Mesendoderm (in vitro differentiated cells): Measurements from ENCODE around the gene GATAD1.

Experiments used
- DNase-seq: peaks from one replicate; pipeline ENCODE4 v3.0.0; 2013
- H2AK5ac ChIP-seq: 2 replicates; pipeline ENCODE4 v1.6.1; 2013; ENCODE audit warnings: low read length, inconsistent platforms
- H2BK120ac ChIP-seq: 2 replicates; pipeline ENCODE4 v1.6.1; 2013; ENCODE audit warnings: low read depth, mild to moderate bottlenecking, low read length, moderate library complexity, mixed read lengths
- H2BK15ac ChIP-seq: replicated peaks from 2 replicates; pipeline ENCODE4 v1.6.1; 2013; ENCODE audit warnings: low read depth, mild to moderate bottlenecking, moderate library complexity
- H2BK5ac ChIP-seq: 2 replicates; pipeline ENCODE4 v1.6.1; 2013; ENCODE audit warnings: low read length, inconsistent platforms
- H3K18ac ChIP-seq: 2 replicates; pipeline ENCODE4 v1.6.1; 2013; ENCODE audit warnings: mild to moderate bottlenecking, low read length, mixed read lengths
- H3K23ac ChIP-seq: one replicate; pipeline ENCODE4 v1.6.1; 2013; ENCODE audit warnings: low read length
- H3K27ac ChIP-seq: 2 replicates; pipeline ENCODE4 v1.5.1; 2013; ENCODE audit warnings: low read depth, mild to moderate bottlenecking, inconsistent platforms, low read length, moderate library complexity
- H3K27me3 ChIP-seq: 2 replicates; pipeline ENCODE4 v1.6.1; 2013; ENCODE audit warnings: low read length, control low read depth, mild to moderate bottlenecking, inconsistent platforms; ENCODE audit not compliant: insufficient read depth, poor library complexity
- H3K36me3 ChIP-seq: 2 replicates; pipeline ENCODE4 v1.6.1; 2013; ENCODE audit warnings: low read length, inconsistent platforms; ENCODE audit not compliant: control insufficient read depth, insufficient read depth
- H3K4ac ChIP-seq: one replicate; pipeline ENCODE4 v1.6.1; 2013; ENCODE audit warnings: low read depth, mild to moderate bottlenecking, low read length, moderate library complexity
- H3K4me1 ChIP-seq: 2 replicates; pipeline ENCODE4 v1.6.1; 2013; ENCODE audit warnings: low read depth, low read length, inconsistent platforms; ENCODE audit not compliant: control insufficient read depth
- H3K4me2 ChIP-seq: 2 replicates; pipeline ENCODE4 v1.6.1; 2013; ENCODE audit warnings: low read length
- H3K4me3 ChIP-seq: 2 replicates; pipeline ENCODE4 v1.5.1; 2013; ENCODE audit warnings: mild to moderate bottlenecking, low read length
- H3K56ac ChIP-seq: one replicate; pipeline ENCODE4 v1.6.1; 2013; ENCODE audit warnings: low read length
- H3K79me1 ChIP-seq: 2 replicates; pipeline ENCODE4 v1.6.1; 2013; ENCODE audit warnings: low read length, inconsistent platforms
- H3K79me2 ChIP-seq: 2 replicates; pipeline ENCODE4 v1.6.1; 2013; ENCODE audit warnings: mild to moderate bottlenecking, low read length; ENCODE audit not compliant: control insufficient read depth, insufficient read depth
- H3K9ac ChIP-seq: 2 replicates; pipeline ENCODE4 v1.6.1; 2013; ENCODE audit warnings: low read length, inconsistent platforms
- H4K5ac ChIP-seq: one replicate; pipeline ENCODE4 v1.6.1; 2013; ENCODE audit warnings: low read length
- H4K8ac ChIP-seq: one replicate; pipeline ENCODE4 v1.6.1; 2013; ENCODE audit warnings: low read depth, mild to moderate bottlenecking, control low read depth, low read length, moderate library complexity
- WGBS: extraction: QIAGEN DNeasy Blood & Tissue Kit; methylation state at CpG from one replicate; pipeline ENCODE4 v1.1.7; 2013; ENCODE audit warnings: low lambda C conversion rate, missing lambda C conversion rate; ENCODE audit not compliant: insufficient coverage; ENCODE audit errors: extremely low coverage; 5-methylcytosine and 5-hydroxymethylcytosine counted together

GATAD1 gene

DNA sequence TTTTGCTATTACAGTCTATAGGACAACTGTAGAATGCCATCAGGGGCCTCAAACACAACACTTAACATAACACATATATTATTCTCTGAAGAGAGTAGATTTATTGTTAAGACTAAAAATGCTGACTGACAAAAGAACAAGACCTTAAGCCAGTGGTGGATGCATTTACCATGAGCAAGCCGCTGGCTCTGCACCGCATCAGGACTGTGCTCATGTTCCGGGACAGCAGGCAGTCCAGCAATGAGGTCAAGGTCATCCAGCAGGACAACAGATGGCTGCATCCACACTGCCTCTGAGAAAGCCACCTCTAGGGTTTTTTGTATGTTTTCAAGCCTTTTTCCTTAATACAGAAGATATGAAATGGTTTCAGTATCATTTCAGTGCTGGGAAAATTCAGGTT is 57.3 kb downstream of the GATAD1 start:
- DNase-seq, result no peak
- H3K36me3 ChIP-seq, result no peaks in the 10 kb centered on the region
- H3K18ac ChIP-seq, result no peak overlapping the region
- no peaks in the 10 kb centered on the region for H3K79me1 ChIP-seq
- H3K56ac ChIP-seq, result no peak overlapping the region
- H4K5ac ChIP-seq, result no peak overlapping the region
- H3K4ac ChIP-seq, result no peak overlapping the region
- H2BK15ac ChIP-seq, result no peak overlapping the region
- WGBS, result no CpG with 5 or more reads among the region's 3 CpGs
- H3K9ac ChIP-seq, result no peak overlapping the region
- no peaks in the 10 kb centered on the region for H3K4me1 ChIP-seq
- no peak overlapping the region for H4K8ac ChIP-seq
- H3K4me2 ChIP-seq, result no peak overlapping the region
- H3K79me2 ChIP-seq, result no peaks in the 10 kb centered on the region
- H3K27me3 ChIP-seq, result no peaks in the 10 kb centered on the region
- no peak overlapping the region for H3K4me3 ChIP-seq
- no peak overlapping the region for H2BK120ac ChIP-seq
- H3K23ac ChIP-seq, result no peak overlapping the region
- H2AK5ac ChIP-seq, result no peak overlapping the region
- H2BK5ac ChIP-seq, result no peak overlapping the region
- no peak overlapping the region for H3K27ac ChIP-seq

- no peaks in the 10 kb centered on the region for H3K79me2 ChIP-seq
- no peaks in the 10 kb centered on the region for H3K4me1 ChIP-seq
- no peaks in the 10 kb centered on the region for H3K27me3 ChIP-seq
- no peak overlapping the region for H3K4ac ChIP-seq
- no peak overlapping the region for H3K23ac ChIP-seq
- H3K36me3 ChIP-seq, result no peaks in the 10 kb centered on the region
- no peak overlapping the region for H3K18ac ChIP-seq
- no peak overlapping the region for H2BK120ac ChIP-seq
- no peak overlapping the region for H3K4me3 ChIP-seq
- H2AK5ac ChIP-seq, result no peak overlapping the region
- no peak overlapping the region for H4K8ac ChIP-seq
- no peaks in the 10 kb centered on the region for H3K79me1 ChIP-seq
- no peak for DNase-seq
- H2BK5ac ChIP-seq, result no peak overlapping the region
- H3K27ac ChIP-seq, result no peak overlapping the region
- H4K5ac ChIP-seq, result no peak overlapping the region
- no peak overlapping the region for H3K9ac ChIP-seq
- no peak overlapping the region for H3K56ac ChIP-seq
- no CpG with 5 or more reads among the region's 2 CpGs for WGBS
- H3K4me2 ChIP-seq, result no peak overlapping the region
- no peak overlapping the region for H2BK15ac ChIP-seq
Measured at GRCh38 chr7:92506363-92506762, 59.1 kb downstream of the GATAD1 start.

- H2AK5ac ChIP-seq, result no peak overlapping the region
- H3K27ac ChIP-seq, result no peak overlapping the region
- no peak overlapping the region for H3K4ac ChIP-seq
- H3K9ac ChIP-seq, result no peak overlapping the region
- H3K79me1 ChIP-seq, result no peaks in the 10 kb centered on the region
- no peak overlapping the region for H3K4me2 ChIP-seq
- no peak overlapping the region for H3K23ac ChIP-seq
- no peaks in the 10 kb centered on the region for H3K27me3 ChIP-seq
- no peaks in the 10 kb centered on the region for H3K4me1 ChIP-seq
- no peaks in the 10 kb centered on the region for H3K79me2 ChIP-seq
- no peak overlapping the region for H3K18ac ChIP-seq
- no peak overlapping the region for H2BK120ac ChIP-seq
- H3K4me3 ChIP-seq, result no peak overlapping the region
- no peak overlapping the region for H3K56ac ChIP-seq
- no peak for DNase-seq
- no peaks in the 10 kb centered on the region for H3K36me3 ChIP-seq
- no peak overlapping the region for H2BK15ac ChIP-seq
- no peak overlapping the region for H4K8ac ChIP-seq
- no peak overlapping the region for H2BK5ac ChIP-seq
- no CpG with 5 or more reads among the region's 5 CpGs for WGBS
- H4K5ac ChIP-seq, result no peak overlapping the region
Measured at GRCh38 chr7:92508946-92509345, 61.7 kb downstream of the GATAD1 start.
